ENCODE data around the gene P2RX1. TPM values are rescaled to one million over a fixed set of nuclear protein-coding genes. Genes with fewer than 3 reads are reported as not detected.

P2RX1 gene
- total and polyA plus RNA-seq, 2 donors (not counting 1 experiment from before 2014, with no cell fraction given) = 25.7 to 84.7 TPM

- peak overlapping the region; percentile 91 for H3K9ac ChIP-seq (ENCODE audit: low read length)
These were observed 1.2 kb upstream of the P2RX1 start for GRCh38 chr17:3917391-3917931.

More at GRCh38 chr17:3917391-3917931, 1.2 kb upstream of the P2RX1 start:
- peak overlapping the region; percentile 100 for H3K27ac ChIP-seq (ENCODE audit: low read length in 2 of 2)
- Mint-ChIP-seq H3K9me3 (ENCODE audit: insufficient read depth) (no peaks in the 10 kb centered on the region), H3K4me1 (peaks cover 63% of the 10 kb centered on the region), H3K27me3 (no peaks in the 10 kb centered on the region), H3K27ac (peak overlapping the region; percentile 98), H3K4me3 (peak overlapping the region; percentile 90)
- no peaks in the 10 kb centered on the region for H4K20me1 ChIP-seq (ENCODE audit: control insufficient read depth, insufficient read depth, low read length, poor library complexity, severe bottlenecking)
- POLR2A ChIA-PET = interaction anchor here (0.5 to 4.7 kb wide), 4 partner anchors 23 to 48 kb away, joined by 3 to 64 read pairs (median 19); partner anchors contain the start of gene ATP2A3
- H3K4me3 ChIP-seq (ENCODE audit: control extremely low read depth in 1 of 5, extremely low read depth in 1 of 5, insufficient read depth in 1 of 5, low read depth in 2 of 5, low read length in 4 of 5) = peak overlapping the region in 3 of 5 experiments; percentile 15 to 72 (median 62)
- peaks cover 0 to 3% (median 0%) of the 10 kb centered on the region in 3 donors for H3K9me3 ChIP-seq (ENCODE audit: control extremely low read depth in 1 of 3, control insufficient read depth in 2 of 3, insufficient read depth in 1 of 3, low read length in 2 of 3)
- H2AFZ ChIP-seq (ENCODE audit: insufficient read depth, low read depth, low read length, poor library complexity, severe bottlenecking) = peak overlapping the region; percentile 53
- peaks cover 57 to 76% of the 10 kb centered on the region in 2 donors for H3K4me1 ChIP-seq (ENCODE audit: control insufficient read depth in 2 of 2, insufficient read depth in 2 of 2, low read length in 2 of 2)
- intact Hi-C loops (cut with micrococcal nuclease) = loop anchor here (10.0 kb wide), 1 partner anchor 363 kb away; the partner anchor contains the start of gene TRPV3
- no peaks in the 10 kb centered on the region for H3K27me3 ChIP-seq (replicated peaks in 1 of 4; ENCODE audit: control extremely low read depth in 1 of 4, control insufficient read depth in 3 of 4, insufficient read depth in 4 of 4, low read length in 3 of 4)
- H3K36me3 ChIP-seq (replicated peaks in 1 of 2; ENCODE audit: control extremely low read depth in 1 of 2, control insufficient read depth in 1 of 2, extremely low read depth in 1 of 2, insufficient read depth in 2 of 2, low read length in 1 of 2) = no peaks in the 10 kb centered on the region
- CTCF ChIA-PET = interaction anchor here (1.0 to 7.5 kb wide), 4 partner anchors 46 to 180 kb away, joined by 4 to 157 read pairs (median 6); partner anchors contain the start of genes ATP2A3 and NCBP3
- DNase-seq (no peak), ATAC-seq (ENCODE audit: low read depth) (no peak)
- TF ChIP-seq CTCF (IDR thresholded peaks at IDR 0.05) (no peak), EZH2 (IDR thresholded peaks at IDR 0.05; ENCODE audit: borderline replicate concordance, insufficient read depth, low read depth, low read length, poor library complexity, severe bottlenecking) (no peak)
- WGBS (ENCODE audit: insufficient coverage) = 44% methylated on average over 10 of the region's 11 CpGs
- H3K79me2 ChIP-seq (ENCODE audit: control insufficient read depth, insufficient read depth, low read length) = peaks cover 43% of the 10 kb centered on the region
- H3K4me2 ChIP-seq (replicated peaks; ENCODE audit: low read depth, low read length, poor library complexity, severe bottlenecking) = peak overlapping the region; percentile 97
